SH-SY5Y (cell line): ENCODE data around the gene HMGCR.

ENCODE experiments used
- GATA2 ChIP-seq: IDR thresholded peaks from 2 replicates; pipeline ENCODE4 v1.6.1; 2011; ENCODE audit warnings: mild to moderate bottlenecking, low read depth, low read length
- GATA3 ChIP-seq: IDR thresholded peaks from 2 replicates; pipeline ENCODE4 v1.6.1; 2011; ENCODE audit warnings: low read depth, mild to moderate bottlenecking, low read length, moderate library complexity

DNA sequence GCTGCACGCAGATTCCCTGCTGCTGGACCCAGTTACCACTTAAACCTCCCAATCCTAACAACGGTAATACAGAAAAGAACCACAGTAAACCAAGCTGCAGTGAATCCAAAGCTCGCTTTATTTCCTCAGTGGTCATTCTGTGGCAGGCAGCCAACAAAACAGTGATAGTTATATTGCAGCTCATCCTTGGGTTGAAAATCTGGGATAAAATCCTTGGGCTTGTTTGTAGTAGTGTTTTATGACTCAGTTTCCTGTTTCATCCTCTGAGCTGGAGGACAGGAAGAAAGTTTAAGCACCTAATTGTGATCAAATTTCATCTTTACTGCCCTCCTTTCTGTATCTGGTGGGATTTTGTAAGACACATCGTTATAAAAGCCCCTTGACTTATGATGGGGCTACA is 31.4 kb downstream of the HMGCR start:
- TF ChIP-seq GATA3 (no peak), GATA2 (no peak)
